Transverse colon (tissue), 4 donors: ENCODE measurements around the gene TET2.

ENCODE experiments used
- CTCF ChIP-seq, 5 experiments: fragments of 200-600 bp in 3 of 5; fragments of 450-650 bp in 2 of 5; sonication (generic) in 3 of 5; IDR thresholded peaks; 1 replicate in 2 of 5; 2 replicates in 3 of 5; pipeline ENCODE4 v1.5.1; 2016 to 2017; ENCODE audit warnings: antibody characterized with exemption in 5 of 5, inconsistent platforms in 3 of 5, mild to moderate bottlenecking in 2 of 5, moderate library complexity in 1 of 5
- POLR2AphosphoS5 ChIP-seq, 3 donors: sonication (generic); formaldehyde crosslinking; IDR thresholded peaks; one replicate each; pipeline ENCODE4 v1.6.1; 2016; ENCODE audit warnings: antibody characterized with exemption in 3 of 3

GRCh38 chr4:105171912-105172311 lies 25.2 kb downstream of the TET2 start:
- no peak for TF ChIP-seq POLR2AphosphoS5 (IDR thresholded peaks at IDR 0.05)
- TF ChIP-seq CTCF (IDR thresholded peaks at IDR 0.05): no peak
